GM20431 (cell line): ENCODE measurements around the gene SH3PXD2A.

Source experiments
- in situ Hi-C: fragments of 300-500 bp; cut with MseI, MboI; formaldehyde crosslinking; loops from one replicate; pipeline ENCODE4 v1.15.0; 2020; ENCODE audit warnings: low sequenced_read_pairs; ENCODE audit not compliant: unreplicated experiment

Gene SH3PXD2A

GRCh38 chr10:103701380-103702222 lies 153.8 kb downstream of the SH3PXD2A start:
- in situ Hi-C loops: no loop called here

GRCh38 chr10:103700436-103700715 lies 155.0 kb downstream of the SH3PXD2A start:
- in situ Hi-C loops: no loop called here

- in situ Hi-C loops: no loop called here
These were observed 155.6 kb downstream of the SH3PXD2A start for GRCh38 chr10:103699611-103700435.

GRCh38 chr10:103698266-103698665 lies 157.1 kb downstream of the SH3PXD2A start:
- in situ Hi-C loops: no loop called here

- in situ Hi-C loops: no loop called here
These were observed 157.6 kb downstream of the SH3PXD2A start for GRCh38 chr10:103697787-103698186.

GRCh38 chr10:103696411-103697145 lies 158.8 kb downstream of the SH3PXD2A start:
- in situ Hi-C loops: no loop called here

- in situ Hi-C loops: no loop called here
These were observed 159.3 kb downstream of the SH3PXD2A start for GRCh38 chr10:103696094-103696410.

GRCh38 chr10:103695584-103696005 lies 159.8 kb downstream of the SH3PXD2A start:
- in situ Hi-C loops: no loop called here

- in situ Hi-C loops: no loop called here
These were observed 161.6 kb downstream of the SH3PXD2A start for GRCh38 chr10:103693812-103694205.

- in situ Hi-C loops: no loop called here
These were observed 162.2 kb downstream of the SH3PXD2A start for GRCh38 chr10:103692952-103693811.

GRCh38 chr10:103692436-103692951 lies 162.9 kb downstream of the SH3PXD2A start:
- in situ Hi-C loops: no loop called here

- in situ Hi-C loops: no loop called here
These were observed 163.5 kb downstream of the SH3PXD2A start for GRCh38 chr10:103691723-103692435.

- in situ Hi-C loops: no loop called here
These were observed 164.1 kb downstream of the SH3PXD2A start for GRCh38 chr10:103691267-103691666.

GRCh38 chr10:103690281-103690680 lies 165.1 kb downstream of the SH3PXD2A start:
- in situ Hi-C loops: no loop called here

GRCh38 chr10:103688491-103688890 lies 166.9 kb downstream of the SH3PXD2A start:
- in situ Hi-C loops: loop anchor here (10.0 kb wide), 1 partner anchor 94 kb away; no protein-coding TSS in a partner anchor

- in situ Hi-C loops: loop anchor here (10.0 kb wide), 1 partner anchor 93 kb away; no protein-coding TSS in a partner anchor
These were observed 167.7 kb downstream of the SH3PXD2A start for GRCh38 chr10:103687718-103688117.

- in situ Hi-C loops: loop anchor here (10.0 kb wide), 1 partner anchor 92 kb away; no protein-coding TSS in a partner anchor
These were observed 168.2 kb downstream of the SH3PXD2A start for GRCh38 chr10:103687172-103687571.

GRCh38 chr10:103685880-103686669 lies 169.3 kb downstream of the SH3PXD2A start:
- in situ Hi-C loops: loop anchor here (10.0 kb wide), 1 partner anchor 91 kb away; no protein-coding TSS in a partner anchor
